ENCODE measurements around the gene ATP5PF.
"Not testable (repeated sequence)": the region's sequence is repeated elsewhere in the genome, so short reads cannot be mapped to it uniquely, and the experiment has no call there.

Gene ATP5PF

GRCh38 chr21:25734904-25735645 is at the start of gene ATP5PF, which contains the start of gene GABPA:
Gene ATP5PF (minus strand): TSS chr21:25734904. CDS start chr21:25729794, 5,110 bp downstream.
Gene GABPA (plus strand): TSS chr21:25734972. CDS start chr21:25741599, 6,627 bp downstream.
- DNase-seq: peak; percentile 99

GRCh38 chr21:25778126-25778875 is 43.6 kb upstream of the ATP5PF start:
- DNase-seq: not testable (repeated sequence)

GRCh38 chr21:25776440-25776839 is 41.7 kb upstream of the ATP5PF start:
- no peak for DNase-seq

- no peak for DNase-seq
These were observed 38.0 kb upstream of the ATP5PF start for GRCh38 chr21:25772686-25773085.

- no peak for DNase-seq
These were observed 33.2 kb upstream of the ATP5PF start for GRCh38 chr21:25767921-25768320.

GRCh38 chr21:25764065-25764464 is 29.4 kb upstream of the ATP5PF start:
- no peak for DNase-seq

GRCh38 chr21:25760677-25761076 is 26.0 kb upstream of the ATP5PF start:
- no peak for DNase-seq

GRCh38 chr21:25760061-25760460 is 25.4 kb upstream of the ATP5PF start:
- DNase-seq: no peak

GRCh38 chr21:25759573-25759972 is 24.9 kb upstream of the ATP5PF start:
- DNase-seq: no peak

- no peak for DNase-seq
These were observed 22.8 kb upstream of the ATP5PF start for GRCh38 chr21:25757531-25757930.

GRCh38 chr21:25756190-25756932 is 21.7 kb upstream of the ATP5PF start:
- DNase-seq: no peak

GRCh38 chr21:25752416-25752815 is 17.7 kb upstream of the ATP5PF start:
- no peak for DNase-seq

- peak; percentile 9 for DNase-seq
These were observed 15.4 kb upstream of the ATP5PF start for GRCh38 chr21:25750085-25750484.

- no peak for DNase-seq
These were observed 10.2 kb upstream of the ATP5PF start for GRCh38 chr21:25744854-25745253.

- DNase-seq: no peak
These were observed 8.2 kb upstream of the ATP5PF start for GRCh38 chr21:25742900-25743299.

- no peak for DNase-seq
These were observed 2.7 kb upstream of the ATP5PF start for GRCh38 chr21:25737421-25737820.

GRCh38 chr21:25735646-25736597 is 1.2 kb upstream of the ATP5PF start:
- peak; percentile 85 for DNase-seq

- no peak for DNase-seq
These were observed 125 bp downstream of the ATP5PF start for GRCh38 chr21:25734654-25734903.

GRCh38 chr21:25733859-25734653 is 648 bp downstream of the ATP5PF start:
- peak; percentile 47 for DNase-seq

- no peak for DNase-seq
These were observed 2.5 kb downstream of the ATP5PF start for GRCh38 chr21:25732091-25732760.

- DNase-seq: no peak
These were observed 12.1 kb downstream of the ATP5PF start for GRCh38 chr21:25722631-25723030.
